Ectodermal cell (in vitro differentiated cells): Measurements from ENCODE around the gene ANAPC1.
"Not testable (repeated sequence)": the region's sequence is repeated elsewhere in the genome, so short reads cannot be mapped to it uniquely, and the experiment has no call there.

Experiments
- H3K27ac ChIP-seq: 2 replicates; pipeline ENCODE4 v1.7.0; 2013; ENCODE audit warnings: mild to moderate bottlenecking, low read depth, low read length; ENCODE audit not compliant: insufficient read depth, poor library complexity, severe bottlenecking
- H3K27me3 ChIP-seq: 2 replicates; pipeline ENCODE4 v1.7.0; 2013; ENCODE audit warnings: mild to moderate bottlenecking, low read length; ENCODE audit not compliant: insufficient read depth, control insufficient read depth, poor library complexity, severe bottlenecking
- H3K36me3 ChIP-seq: one replicate; pipeline ENCODE4 v1.7.0; 2013; ENCODE audit warnings: low read length; ENCODE audit not compliant: control insufficient read depth, insufficient read depth
- H3K4me1 ChIP-seq: one replicate; pipeline ENCODE4 v1.7.0; 2013; ENCODE audit warnings: low read length; ENCODE audit not compliant: control insufficient read depth, insufficient read depth
- H3K4me3 ChIP-seq: 2 replicates; pipeline ENCODE4 v1.7.0; 2013; ENCODE audit warnings: low read depth, low read length, control low read depth; ENCODE audit not compliant: insufficient read depth
- H3K9me3 ChIP-seq: 2 replicates; pipeline ENCODE4 v1.7.0; 2013; ENCODE audit warnings: mild to moderate bottlenecking, low read length, moderate library complexity; ENCODE audit not compliant: control insufficient read depth
- WGBS, 2 experiments: methylation state at CpG; one replicate each; pipeline ENCODE4 v1.1.7; 2013; ENCODE audit warnings: missing lambda C conversion rate in 2 of 2; 5-methylcytosine and 5-hydroxymethylcytosine counted together

Gene ANAPC1

GRCh38 chr2:111884592-111884964 lies 585 bp upstream of the ANAPC1 start:
- Histone ChIP-seq H3K27me3 (no peaks in the 10 kb centered on the region), H3K27ac (no peak overlapping the region), H3K4me1 (no peaks in the 10 kb centered on the region), H3K4me3 (peak overlapping the region; percentile 91), H3K36me3 (no peaks in the 10 kb centered on the region), H3K9me3 (no peaks in the 10 kb centered on the region)
- WGBS, 2 experiments: 29 to 38% methylated on average over 10 to 11 of the region's 11 CpGs

GRCh38 chr2:111872806-111873205 lies 11.2 kb downstream of the ANAPC1 start:
- H3K9me3 ChIP-seq, H3K4me3 ChIP-seq, H3K4me1 ChIP-seq, H3K27me3 ChIP-seq, H3K36me3 ChIP-seq, H3K27ac ChIP-seq: not testable (repeated sequence)
- WGBS, 2 experiments: no CpG with 5 or more reads among the region's 2 CpGs

DNA sequence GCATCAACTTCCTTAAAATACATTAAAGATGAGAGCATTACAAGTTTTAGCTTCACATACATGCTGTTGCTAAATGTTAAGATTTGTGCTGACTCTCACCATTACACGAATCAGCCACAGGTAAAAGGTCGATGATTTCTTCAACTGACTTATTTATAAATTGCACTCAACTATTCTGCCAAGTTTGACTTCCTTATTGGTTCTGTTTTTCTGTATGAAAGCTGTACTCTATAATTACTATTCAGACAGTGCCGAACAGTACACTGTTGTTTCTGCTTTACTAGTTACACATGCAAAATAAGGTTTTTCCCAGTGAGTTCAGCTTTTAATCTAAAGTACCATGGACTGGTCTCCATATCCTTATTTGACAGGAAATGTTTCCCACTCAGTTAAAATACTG lies 18.9 kb downstream of the ANAPC1 start:
- not testable (repeated sequence) for H3K36me3 ChIP-seq, H3K4me1 ChIP-seq, H3K27me3 ChIP-seq, H3K9me3 ChIP-seq, H3K27ac ChIP-seq, H3K4me3 ChIP-seq
- no CpG with 5 or more reads among the region's 3 CpGs for WGBS, 2 experiments

DNA sequence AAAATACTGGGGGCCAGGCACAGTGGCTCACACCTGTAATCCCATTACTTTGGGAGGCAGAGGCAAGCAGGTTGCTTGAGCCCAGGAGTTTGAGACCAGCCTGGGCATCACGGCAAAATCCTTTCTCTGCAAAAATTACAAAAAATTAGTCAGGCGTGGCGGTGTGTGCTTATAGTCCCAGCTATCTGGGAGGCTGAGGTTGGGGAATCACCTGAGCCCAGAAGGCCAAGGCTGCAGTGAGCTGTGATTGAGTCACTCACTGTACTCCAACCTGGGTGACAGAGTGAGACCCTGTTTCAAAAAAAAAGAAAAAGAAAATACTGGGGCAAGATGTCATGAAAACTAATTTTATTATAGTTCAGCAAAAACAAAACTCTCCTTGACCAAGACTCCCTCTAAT lies 24.0 kb downstream of the ANAPC1 start:
- not testable (repeated sequence) for H3K4me1 ChIP-seq, H3K27ac ChIP-seq, H3K27me3 ChIP-seq, H3K4me3 ChIP-seq, H3K9me3 ChIP-seq, H3K36me3 ChIP-seq
- 33% methylated on average over 3 of the region's 3 CpGs; no CpG with 5 or more reads in 1 of the 2 experiments for WGBS, 2 experiments

DNA sequence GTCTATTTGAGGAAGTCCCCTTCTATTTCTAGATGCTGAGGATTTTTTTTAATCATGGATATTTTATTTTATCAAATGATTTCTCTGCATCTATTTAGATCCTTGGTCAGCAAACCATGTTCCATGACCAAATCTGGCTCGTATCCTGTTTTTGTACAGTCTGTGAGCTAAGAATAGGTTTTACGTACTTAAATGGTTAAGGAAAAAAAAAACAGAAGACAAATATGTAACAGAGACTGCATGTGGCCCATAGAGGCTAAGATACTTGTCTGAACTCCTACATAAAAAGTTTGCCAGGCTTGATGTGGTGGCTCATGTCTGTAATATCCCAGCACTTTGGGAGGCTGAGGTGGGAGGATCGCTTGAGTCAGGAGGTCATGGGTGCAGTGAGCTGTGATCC lies 31.4 kb downstream of the ANAPC1 start:
- 93 to 100% methylated on average over 2 to 3 of the region's 3 CpGs for WGBS, 2 experiments
- not testable (repeated sequence) for H3K4me1 ChIP-seq, H3K4me3 ChIP-seq, H3K9me3 ChIP-seq, H3K27me3 ChIP-seq, H3K27ac ChIP-seq, H3K36me3 ChIP-seq

GRCh38 chr2:111850646-111851045 lies 33.3 kb downstream of the ANAPC1 start:
- not testable (repeated sequence) for H3K4me3 ChIP-seq, H3K9me3 ChIP-seq, H3K27me3 ChIP-seq, H3K36me3 ChIP-seq, H3K4me1 ChIP-seq, H3K27ac ChIP-seq
- WGBS, 2 experiments: 51% methylated on average over 3 of the region's 4 CpGs; no CpG with 5 or more reads in 1 of the 2 experiments

- not testable (repeated sequence) for H3K9me3 ChIP-seq, H3K36me3 ChIP-seq, H3K27ac ChIP-seq, H3K27me3 ChIP-seq, H3K4me3 ChIP-seq, H3K4me1 ChIP-seq
- WGBS, 2 experiments: 100% methylated on average over 1 of the region's 3 CpGs; no CpG with 5 or more reads in 1 of the 2 experiments
Measured at GRCh38 chr2:111839625-111840282, 44.2 kb downstream of the ANAPC1 start.

- not testable (repeated sequence) for H3K27ac ChIP-seq, H3K9me3 ChIP-seq, H3K4me3 ChIP-seq, H3K27me3 ChIP-seq, H3K4me1 ChIP-seq, H3K36me3 ChIP-seq
- WGBS, 2 experiments: no CpG with 5 or more reads among the region's 1 CpG
Measured at GRCh38 chr2:111838992-111839391, 45.0 kb downstream of the ANAPC1 start.

GRCh38 chr2:111834221-111834620 lies 49.8 kb downstream of the ANAPC1 start:
- H3K36me3 ChIP-seq, H3K4me3 ChIP-seq, H3K27ac ChIP-seq, H3K27me3 ChIP-seq, H3K9me3 ChIP-seq, H3K4me1 ChIP-seq: not testable (repeated sequence)
- WGBS, 2 experiments: 93 to 100% methylated on average over 1 to 2 of the region's 3 CpGs

DNA sequence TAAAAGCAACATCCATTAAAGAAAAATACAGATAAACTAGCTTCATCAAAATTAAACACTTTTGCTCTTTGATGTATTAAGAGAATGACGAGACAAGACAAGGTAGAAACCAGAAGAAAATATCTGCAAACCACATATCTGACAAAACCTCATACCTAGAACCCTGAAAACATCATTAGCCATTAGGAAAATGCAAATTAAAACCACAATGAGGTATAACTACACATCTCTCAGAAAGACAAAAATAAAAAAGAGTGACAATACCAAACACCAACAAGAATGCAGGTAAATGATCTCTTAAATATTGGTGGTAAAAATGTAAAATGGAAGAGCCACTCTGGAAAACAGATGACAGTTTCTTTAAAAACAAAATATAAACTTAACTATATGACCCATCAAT lies 53.5 kb downstream of the ANAPC1 start:
- not testable (repeated sequence) for H3K27me3 ChIP-seq, H3K27ac ChIP-seq, H3K4me3 ChIP-seq, H3K9me3 ChIP-seq, H3K4me1 ChIP-seq, H3K36me3 ChIP-seq
- no CpG with 5 or more reads among the region's 1 CpG for WGBS, 2 experiments

GRCh38 chr2:111828217-111828766 lies 55.7 kb downstream of the ANAPC1 start:
- WGBS, 2 experiments: 96 to 98% methylated on average over 2 of the region's 4 CpGs
- H3K4me1 ChIP-seq, H3K27ac ChIP-seq, H3K9me3 ChIP-seq, H3K36me3 ChIP-seq, H3K4me3 ChIP-seq, H3K27me3 ChIP-seq: not testable (repeated sequence)
